GM12891 (cell line): ENCODE data around the gene ANKRD28.
"Not testable (repeated sequence)": the region's sequence is repeated elsewhere in the genome, so short reads cannot be mapped to it uniquely, and the experiment has no call there.

Source experiments
- POLR2A ChIP-seq: IDR thresholded peaks from 2 replicates; pipeline ENCODE4 v1.6.1; 2011; ENCODE audit warnings: low read depth, low read length, control low read depth
- POLR2AphosphoS5 ChIP-seq: IDR thresholded peaks from 2 replicates; pipeline ENCODE4 v1.6.1; 2011; ENCODE audit warnings: low read depth, low read length, control low read depth
- SPI1 ChIP-seq: IDR thresholded peaks from 2 replicates; pipeline ENCODE4 v1.6.1; 2011; ENCODE audit warnings: low read depth, low read length, control low read depth
- TAF1 ChIP-seq: IDR thresholded peaks from 2 replicates; pipeline ENCODE4 v1.6.1; 2011; ENCODE audit warnings: low read depth, low read length, control low read depth

GRCh38 chr3:15619659-15620464 lies 177.9 kb downstream of the ANKRD28 start:
- TF ChIP-seq POLR2A, SPI1, TAF1, POLR2AphosphoS5: not testable (repeated sequence)
